Panc1 (cell line): Measurements from ENCODE around the gene PAQR4. TPM values are rescaled to one million over a fixed set of nuclear protein-coding genes. Genes with fewer than 3 reads are reported as not detected.

Source experiments
- ATAC-seq: fragments of 200-7000 bp; cut with Tn5 transposase; 2 replicates; pipeline ENCODE4 v1.9.1; 2020; ENCODE audit warnings: mild to moderate bottlenecking, moderate library complexity
- BruUV-seq: library from RNA; stranded (reverse); fragments of 400-500 nt; replicated peaks from 2 replicates; lab custom pipeline; 2021; lab: Mats Ljungman, UMichigan
- CTCF ChIA-PET: fragments of 300-600 bp; sonication (Branson Sonifier 250); formaldehyde crosslinking; loops from one replicate; lab custom pipeline; 2022; ENCODE audit warnings: antibody characterized with exemption; lab: Charles Lee
- POLR2A ChIA-PET: fragments of 300-600 bp; sonication (Branson Sonifier 250); formaldehyde crosslinking; loops from one replicate; lab custom pipeline; 2022; ENCODE audit warnings: antibody characterized with exemption; lab: Charles Lee
- DNase-seq: peaks from one replicate; pipeline ENCODE4 v3.0.0-alpha.2; 2010; ENCODE audit warnings: low read depth, low spot score
- H3K27ac ChIP-seq: 2 replicates; pipeline ENCODE4 v1.5.1; 2011; ENCODE audit warnings: mild to moderate bottlenecking, low read length, inconsistent platforms
- H3K27me3 ChIP-seq: fragments of 200-500 bp; sonication (Bioruptor generic); 2 replicates; pipeline ENCODE4 v1.6.0; 2014; ENCODE audit warnings: low read length, inconsistent platforms; ENCODE audit not compliant: control insufficient read depth, insufficient read depth
- H3K36me3 ChIP-seq: fragments of 200-500 bp; sonication (Bioruptor generic); 2 replicates; pipeline ENCODE4 v1.5.1; 2014; ENCODE audit warnings: inconsistent platforms, mild to moderate bottlenecking, low read length, moderate library complexity; ENCODE audit not compliant: control insufficient read depth, insufficient read depth
- H3K4me1 ChIP-seq: 2 replicates; pipeline ENCODE4 v1.5.1; 2011; ENCODE audit warnings: inconsistent platforms, mild to moderate bottlenecking, low read length, moderate library complexity; ENCODE audit not compliant: control insufficient read depth, insufficient read depth
- H3K4me3 ChIP-seq, 2 experiments: 2 replicates each; pipeline ENCODE4 v1.5.1; 2011 to 2012; ENCODE audit warnings: low read depth in 2 of 2, low read length in 2 of 2, mild to moderate bottlenecking in 2 of 2, inconsistent platforms in 1 of 2, moderate library complexity in 1 of 2
- H3K9me3 ChIP-seq: fragments of 200-500 bp; sonication (Bioruptor generic); 2 replicates; pipeline ENCODE4 v1.5.1; 2014; ENCODE audit warnings: low read depth, mild to moderate bottlenecking, inconsistent platforms, low read length, moderate library complexity; ENCODE audit not compliant: control insufficient read depth, insufficient read depth
- POLR2AphosphoS5 ChIP-seq: IDR thresholded peaks from 2 replicates; pipeline ENCODE4 v1.6.1; 2012; ENCODE audit warnings: mild to moderate bottlenecking, low read depth, low read length, moderate library complexity
- SIN3A ChIP-seq: IDR thresholded peaks from 2 replicates; pipeline ENCODE4 v1.6.1; 2012; ENCODE audit warnings: low read depth, mild to moderate bottlenecking, low read length, moderate library complexity, borderline replicate concordance; ENCODE audit not compliant: insufficient read depth
- TCF7L2 ChIP-seq: IDR thresholded peaks from 2 replicates; pipeline ENCODE4 v1.6.1; 2011; ENCODE audit warnings: mild to moderate bottlenecking, low read depth, low read length, inconsistent platforms
- in situ Hi-C: cut with HindIII; loops from 2 replicates; pipeline ENCODE4 v1.10.0; 2016; ENCODE audit warnings: low sequenced_read_pairs, low pct_unique_long_range_greater_than_20kb
- intact Hi-C: fragments of 100-400 bp; cut with micrococcal nuclease; formaldehyde crosslinking; loops from one replicate; pipeline ENCODE4 v1.10.0; 2022; ENCODE audit not compliant: unreplicated experiment
- total RNA-seq: library from RNA; stranded (reverse); gene quantifications from one replicate; pipeline ENCODE4 v1.2.1, GENCODE V29; 2021; ENCODE audit not compliant: unreplicated experiment
- TF ChIP-seq, protein P1 (sequence below): fragments of 450-650 bp; IDR thresholded peaks from 2 replicates; pipeline ENCODE4 v1.5.1; 2017; ENCODE audit warnings: mild to moderate bottlenecking
- TF ChIP-seq, protein P2 (sequence below), 2 experiments: IDR thresholded peaks; 2 replicates each; pipeline ENCODE4 v1.6.1; 2011 to 2012; ENCODE audit warnings: low read depth in 2 of 2, control low read depth in 1 of 2, low read length in 1 of 2, mild to moderate bottlenecking in 1 of 2, moderate library complexity in 1 of 2; ENCODE audit not compliant: insufficient read depth in 1 of 2

PAQR4 gene
- total RNA-seq, 1 experiment from 2014 or later, result 51.8 TPM

DNA sequence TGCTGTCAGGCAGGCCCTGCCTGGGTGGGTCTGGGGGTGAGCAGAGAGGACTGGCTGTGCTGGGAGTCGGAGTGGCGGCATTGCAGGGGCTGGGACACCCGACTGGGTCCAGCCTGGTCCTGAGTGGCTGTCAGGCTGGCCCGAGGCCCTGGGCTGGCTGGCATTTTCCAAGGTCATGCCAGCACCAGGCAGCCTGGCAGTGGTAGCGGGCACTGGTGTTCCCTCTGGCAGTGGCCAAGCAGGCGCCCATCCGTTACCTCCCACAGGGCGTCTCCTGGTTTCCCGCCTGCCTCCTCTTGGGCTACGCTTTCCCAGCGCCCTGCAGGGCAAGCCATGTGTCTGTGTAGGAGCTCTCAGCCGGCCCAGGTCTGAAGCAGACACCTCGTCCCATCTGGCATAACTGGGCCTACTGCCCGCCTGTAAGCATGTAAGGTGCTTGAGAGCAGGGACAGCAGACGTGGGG is 16.8 kb downstream of the PAQR4 start:
- in situ Hi-C loops, result no loop called here
- TF ChIP-seq SIN3A (no peak), TCF7L2 (no peak), POLR2AphosphoS5 (no peak)
- TF ChIP-seq, protein P1, sequence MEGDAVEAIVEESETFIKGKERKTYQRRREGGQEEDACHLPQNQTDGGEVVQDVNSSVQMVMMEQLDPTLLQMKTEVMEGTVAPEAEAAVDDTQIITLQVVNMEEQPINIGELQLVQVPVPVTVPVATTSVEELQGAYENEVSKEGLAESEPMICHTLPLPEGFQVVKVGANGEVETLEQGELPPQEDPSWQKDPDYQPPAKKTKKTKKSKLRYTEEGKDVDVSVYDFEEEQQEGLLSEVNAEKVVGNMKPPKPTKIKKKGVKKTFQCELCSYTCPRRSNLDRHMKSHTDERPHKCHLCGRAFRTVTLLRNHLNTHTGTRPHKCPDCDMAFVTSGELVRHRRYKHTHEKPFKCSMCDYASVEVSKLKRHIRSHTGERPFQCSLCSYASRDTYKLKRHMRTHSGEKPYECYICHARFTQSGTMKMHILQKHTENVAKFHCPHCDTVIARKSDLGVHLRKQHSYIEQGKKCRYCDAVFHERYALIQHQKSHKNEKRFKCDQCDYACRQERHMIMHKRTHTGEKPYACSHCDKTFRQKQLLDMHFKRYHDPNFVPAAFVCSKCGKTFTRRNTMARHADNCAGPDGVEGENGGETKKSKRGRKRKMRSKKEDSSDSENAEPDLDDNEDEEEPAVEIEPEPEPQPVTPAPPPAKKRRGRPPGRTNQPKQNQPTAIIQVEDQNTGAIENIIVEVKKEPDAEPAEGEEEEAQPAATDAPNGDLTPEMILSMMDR, result no peak
- TF ChIP-seq, protein P2, sequence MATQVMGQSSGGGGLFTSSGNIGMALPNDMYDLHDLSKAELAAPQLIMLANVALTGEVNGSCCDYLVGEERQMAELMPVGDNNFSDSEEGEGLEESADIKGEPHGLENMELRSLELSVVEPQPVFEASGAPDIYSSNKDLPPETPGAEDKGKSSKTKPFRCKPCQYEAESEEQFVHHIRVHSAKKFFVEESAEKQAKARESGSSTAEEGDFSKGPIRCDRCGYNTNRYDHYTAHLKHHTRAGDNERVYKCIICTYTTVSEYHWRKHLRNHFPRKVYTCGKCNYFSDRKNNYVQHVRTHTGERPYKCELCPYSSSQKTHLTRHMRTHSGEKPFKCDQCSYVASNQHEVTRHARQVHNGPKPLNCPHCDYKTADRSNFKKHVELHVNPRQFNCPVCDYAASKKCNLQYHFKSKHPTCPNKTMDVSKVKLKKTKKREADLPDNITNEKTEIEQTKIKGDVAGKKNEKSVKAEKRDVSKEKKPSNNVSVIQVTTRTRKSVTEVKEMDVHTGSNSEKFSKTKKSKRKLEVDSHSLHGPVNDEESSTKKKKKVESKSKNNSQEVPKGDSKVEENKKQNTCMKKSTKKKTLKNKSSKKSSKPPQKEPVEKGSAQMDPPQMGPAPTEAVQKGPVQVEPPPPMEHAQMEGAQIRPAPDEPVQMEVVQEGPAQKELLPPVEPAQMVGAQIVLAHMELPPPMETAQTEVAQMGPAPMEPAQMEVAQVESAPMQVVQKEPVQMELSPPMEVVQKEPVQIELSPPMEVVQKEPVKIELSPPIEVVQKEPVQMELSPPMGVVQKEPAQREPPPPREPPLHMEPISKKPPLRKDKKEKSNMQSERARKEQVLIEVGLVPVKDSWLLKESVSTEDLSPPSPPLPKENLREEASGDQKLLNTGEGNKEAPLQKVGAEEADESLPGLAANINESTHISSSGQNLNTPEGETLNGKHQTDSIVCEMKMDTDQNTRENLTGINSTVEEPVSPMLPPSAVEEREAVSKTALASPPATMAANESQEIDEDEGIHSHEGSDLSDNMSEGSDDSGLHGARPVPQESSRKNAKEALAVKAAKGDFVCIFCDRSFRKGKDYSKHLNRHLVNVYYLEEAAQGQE (IDR thresholded peaks at IDR 0.05; ENCODE audit: insufficient read depth in 1 of 2, low read depth in 2 of 2, low read length in 1 of 2), result no peak
- Histone ChIP-seq H3K4me1 (peaks cover 16% of the 10 kb centered on the region), H3K36me3 (no peaks in the 10 kb centered on the region), H3K27me3 (no peaks in the 10 kb centered on the region), H3K27ac (no peak overlapping the region), H3K4me3 (no peak overlapping the region), H3K9me3 (no peaks in the 10 kb centered on the region)
- CTCF ChIA-PET, result interaction anchor here (0.6 kb wide), 1 partner anchor 65 kb away, joined by 3 read pairs; no protein-coding TSS in a partner anchor
- POLR2A ChIA-PET, result interaction anchor here (0.5 kb wide), 1 partner anchor 54 kb away, joined by 3 read pairs; no protein-coding TSS in a partner anchor
- ATAC-seq, result no peak
- no TSS peak for BruUV-seq
- intact Hi-C loops, result no loop called here
- DNase-seq, result no peak

DNA sequence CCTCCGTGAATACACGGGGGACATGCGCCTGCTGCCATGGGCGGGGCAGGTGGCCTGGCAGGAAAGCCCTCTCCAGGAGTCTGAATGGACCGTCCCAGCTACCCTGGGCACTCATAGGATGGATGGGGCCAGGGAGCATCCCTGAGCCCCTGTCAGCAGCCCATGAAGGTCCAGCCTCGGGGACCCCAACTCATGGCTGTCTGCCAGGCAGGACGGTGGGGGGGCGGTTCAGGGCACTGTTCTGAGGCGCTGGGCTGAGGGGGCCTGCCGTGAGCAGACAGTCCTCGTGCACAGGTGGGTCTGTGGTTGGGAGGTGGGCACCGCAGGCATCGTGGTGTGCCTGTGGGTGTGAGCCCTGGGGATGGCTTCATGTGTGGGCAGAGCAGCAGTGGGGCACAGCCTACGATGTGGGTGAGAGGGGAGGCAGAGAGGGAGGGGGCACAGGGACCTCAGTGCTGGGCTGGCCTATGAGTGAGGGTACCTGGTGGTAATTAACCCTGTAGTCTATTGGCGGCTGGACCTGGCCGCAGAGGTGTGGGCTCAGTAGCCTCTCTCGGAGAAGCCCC is 17.6 kb downstream of the PAQR4 start:
- ChIA-PET CTCF (interaction anchor here (0.6 kb wide), 1 partner anchor 66 kb away, joined by 3 read pairs; no protein-coding TSS in a partner anchor), POLR2A (no interaction called here)
- H3K4me1 ChIP-seq, result peaks cover 8% of the 10 kb centered on the region
- no peak overlapping the region for H3K27ac ChIP-seq
- H3K36me3 ChIP-seq, result no peaks in the 10 kb centered on the region
- no peak for DNase-seq
- no peak for ATAC-seq
- H3K4me3 ChIP-seq, result no peak overlapping the region
- TF ChIP-seq, protein P2 (IDR thresholded peaks at IDR 0.05; ENCODE audit: insufficient read depth in 1 of 2, low read depth in 2 of 2, low read length in 1 of 2), result no peak
- TF ChIP-seq, protein P1, result no peak
- TF ChIP-seq POLR2AphosphoS5 (no peak), TCF7L2 (no peak), SIN3A (no peak)
- no TSS peak for BruUV-seq
- intact Hi-C loops (no loop called here), in situ Hi-C loops (no loop called here)
- no peaks in the 10 kb centered on the region for H3K27me3 ChIP-seq
- H3K9me3 ChIP-seq, result no peaks in the 10 kb centered on the region
